HEK293 (cell line): Measurements from ENCODE around the gene RIC8A.
A peak's percentile ranks its signal among the peaks of the same experiment; 100 is the strongest.

ENCODE experiments used
- KLF10 ChIP-seq: fragments of 450-650 bp; IDR thresholded peaks from 2 replicates; pipeline ENCODE4 v1.5.1; 2018; ENCODE audit warnings: missing biosample characterization, mild to moderate bottlenecking, missing genetic modification characterization
- REPIN1 ChIP-seq: fragments of 450-650 bp; formaldehyde crosslinking; IDR thresholded peaks from 2 replicates; pipeline ENCODE4 v1.5.1; 2017; ENCODE audit warnings: missing biosample characterization, missing genetic modification characterization, low read depth
- SCRT2 ChIP-seq: fragments of 450-650 bp; formaldehyde crosslinking; IDR thresholded peaks from 2 replicates; pipeline ENCODE4 v1.5.1; 2016; ENCODE audit warnings: missing biosample characterization, missing genetic modification characterization
- ZNF140 ChIP-seq: fragments of 450-650 bp; formaldehyde crosslinking; IDR thresholded peaks from 2 replicates; pipeline ENCODE4 v1.5.1; 2016; ENCODE audit warnings: missing biosample characterization, missing genetic modification characterization
- ZNF146 ChIP-seq: fragments of 450-650 bp; formaldehyde crosslinking; IDR thresholded peaks from 2 replicates; pipeline ENCODE4 v1.5.1; 2016; ENCODE audit warnings: missing biosample characterization, missing genetic modification characterization
- ZNF629 ChIP-seq: fragments of 450-650 bp; formaldehyde crosslinking; IDR thresholded peaks from 2 replicates; pipeline ENCODE4 v1.5.1; 2017; ENCODE audit warnings: missing biosample characterization, missing genetic modification characterization
- ZNF785 ChIP-seq: fragments of 450-650 bp; formaldehyde crosslinking; IDR thresholded peaks from 2 replicates; pipeline ENCODE4 v1.5.1; 2016; ENCODE audit warnings: missing biosample characterization, missing genetic modification characterization
- TF ChIP-seq, protein P1 (sequence below): fragments of 450-650 bp; formaldehyde crosslinking; IDR thresholded peaks from 2 replicates; pipeline ENCODE4 v1.5.1; 2016; ENCODE audit warnings: missing biosample characterization, missing genetic modification characterization
- TF ChIP-seq, protein P2 (sequence below): fragments of 450-650 bp; formaldehyde crosslinking; optimal IDR thresholded peaks from 2 replicates; pipeline ENCODE3; 2016; ENCODE audit warnings: missing biosample characterization, mild to moderate bottlenecking, missing genetic modification characterization
- TF ChIP-seq, protein P3 (sequence below): fragments of 450-650 bp; formaldehyde crosslinking; conservative IDR thresholded peaks from 2 replicates; pipeline ENCODE4 v1.5.1; 2016; ENCODE audit warnings: low read depth, missing biosample characterization, missing genetic modification characterization
- TF ChIP-seq, protein P4 (sequence below): fragments of 450-650 bp; formaldehyde crosslinking; IDR thresholded peaks from 2 replicates; pipeline ENCODE4 v1.5.1; 2016; ENCODE audit warnings: missing biosample characterization, missing genetic modification characterization
- TF ChIP-seq, protein P5 (sequence below): fragments of 450-650 bp; formaldehyde crosslinking; IDR thresholded peaks from 2 replicates; pipeline ENCODE4 v1.5.1; 2016; ENCODE audit warnings: missing biosample characterization, missing genetic modification characterization

DNA sequence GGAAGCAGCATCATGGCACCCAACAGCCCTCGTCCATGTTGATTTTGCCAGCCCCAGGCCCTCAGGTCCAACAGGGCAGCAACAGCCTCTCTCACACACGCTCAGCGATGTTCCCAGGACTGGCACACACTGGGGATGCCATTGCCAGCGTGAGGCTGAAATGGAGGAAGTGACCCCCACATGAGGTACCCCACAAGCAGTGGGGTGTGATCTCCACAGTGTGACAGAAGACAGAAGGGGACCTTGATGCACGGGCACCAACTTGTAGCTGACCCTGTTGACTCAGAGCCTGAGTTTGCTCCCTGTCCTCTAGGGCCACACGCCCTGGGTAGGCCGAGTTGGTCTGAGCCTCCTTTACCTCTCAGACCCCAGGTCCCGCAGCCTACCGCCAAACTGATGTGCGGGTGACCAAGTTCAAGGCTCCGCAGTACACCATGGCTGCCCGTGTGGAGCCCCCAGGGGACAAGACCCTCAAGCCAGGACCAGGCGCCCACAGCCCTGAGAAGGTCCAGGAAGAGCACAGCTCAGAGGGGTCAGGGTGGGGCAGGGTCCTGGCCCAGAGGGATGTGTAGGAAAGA is 8.4 kb upstream of the RIC8A start:
- TF ChIP-seq ZNF785 (tag by site-specific recombination) (no peak), SCRT2 (tag by site-specific recombination) (peak; percentile 36; the same call in 1 of the 2 replicates), ZNF629 (tag by site-specific recombination) (no peak), REPIN1 (tag by site-specific recombination) (no peak), KLF10 (no peak), ZNF146 (tag by site-specific recombination) (no peak), ZNF140 (tag by site-specific recombination) (no peak)
- TF ChIP-seq, protein P1, sequence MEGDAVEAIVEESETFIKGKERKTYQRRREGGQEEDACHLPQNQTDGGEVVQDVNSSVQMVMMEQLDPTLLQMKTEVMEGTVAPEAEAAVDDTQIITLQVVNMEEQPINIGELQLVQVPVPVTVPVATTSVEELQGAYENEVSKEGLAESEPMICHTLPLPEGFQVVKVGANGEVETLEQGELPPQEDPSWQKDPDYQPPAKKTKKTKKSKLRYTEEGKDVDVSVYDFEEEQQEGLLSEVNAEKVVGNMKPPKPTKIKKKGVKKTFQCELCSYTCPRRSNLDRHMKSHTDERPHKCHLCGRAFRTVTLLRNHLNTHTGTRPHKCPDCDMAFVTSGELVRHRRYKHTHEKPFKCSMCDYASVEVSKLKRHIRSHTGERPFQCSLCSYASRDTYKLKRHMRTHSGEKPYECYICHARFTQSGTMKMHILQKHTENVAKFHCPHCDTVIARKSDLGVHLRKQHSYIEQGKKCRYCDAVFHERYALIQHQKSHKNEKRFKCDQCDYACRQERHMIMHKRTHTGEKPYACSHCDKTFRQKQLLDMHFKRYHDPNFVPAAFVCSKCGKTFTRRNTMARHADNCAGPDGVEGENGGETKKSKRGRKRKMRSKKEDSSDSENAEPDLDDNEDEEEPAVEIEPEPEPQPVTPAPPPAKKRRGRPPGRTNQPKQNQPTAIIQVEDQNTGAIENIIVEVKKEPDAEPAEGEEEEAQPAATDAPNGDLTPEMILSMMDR (tag by site-specific recombination): no peak
- TF ChIP-seq, protein P2, sequence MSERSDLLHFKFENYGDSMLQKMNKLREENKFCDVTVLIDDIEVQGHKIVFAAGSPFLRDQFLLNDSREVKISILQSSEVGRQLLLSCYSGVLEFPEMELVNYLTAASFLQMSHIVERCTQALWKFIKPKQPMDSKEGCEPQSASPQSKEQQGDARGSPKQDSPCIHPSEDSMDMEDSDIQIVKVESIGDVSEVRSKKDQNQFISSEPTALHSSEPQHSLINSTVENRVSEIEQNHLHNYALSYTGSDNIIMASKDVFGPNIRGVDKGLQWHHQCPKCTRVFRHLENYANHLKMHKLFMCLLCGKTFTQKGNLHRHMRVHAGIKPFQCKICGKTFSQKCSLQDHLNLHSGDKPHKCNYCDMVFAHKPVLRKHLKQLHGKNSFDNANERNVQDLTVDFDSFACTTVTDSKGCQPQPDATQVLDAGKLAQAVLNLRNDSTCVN (tag by site-specific recombination): no peak
- TF ChIP-seq, protein P3, sequence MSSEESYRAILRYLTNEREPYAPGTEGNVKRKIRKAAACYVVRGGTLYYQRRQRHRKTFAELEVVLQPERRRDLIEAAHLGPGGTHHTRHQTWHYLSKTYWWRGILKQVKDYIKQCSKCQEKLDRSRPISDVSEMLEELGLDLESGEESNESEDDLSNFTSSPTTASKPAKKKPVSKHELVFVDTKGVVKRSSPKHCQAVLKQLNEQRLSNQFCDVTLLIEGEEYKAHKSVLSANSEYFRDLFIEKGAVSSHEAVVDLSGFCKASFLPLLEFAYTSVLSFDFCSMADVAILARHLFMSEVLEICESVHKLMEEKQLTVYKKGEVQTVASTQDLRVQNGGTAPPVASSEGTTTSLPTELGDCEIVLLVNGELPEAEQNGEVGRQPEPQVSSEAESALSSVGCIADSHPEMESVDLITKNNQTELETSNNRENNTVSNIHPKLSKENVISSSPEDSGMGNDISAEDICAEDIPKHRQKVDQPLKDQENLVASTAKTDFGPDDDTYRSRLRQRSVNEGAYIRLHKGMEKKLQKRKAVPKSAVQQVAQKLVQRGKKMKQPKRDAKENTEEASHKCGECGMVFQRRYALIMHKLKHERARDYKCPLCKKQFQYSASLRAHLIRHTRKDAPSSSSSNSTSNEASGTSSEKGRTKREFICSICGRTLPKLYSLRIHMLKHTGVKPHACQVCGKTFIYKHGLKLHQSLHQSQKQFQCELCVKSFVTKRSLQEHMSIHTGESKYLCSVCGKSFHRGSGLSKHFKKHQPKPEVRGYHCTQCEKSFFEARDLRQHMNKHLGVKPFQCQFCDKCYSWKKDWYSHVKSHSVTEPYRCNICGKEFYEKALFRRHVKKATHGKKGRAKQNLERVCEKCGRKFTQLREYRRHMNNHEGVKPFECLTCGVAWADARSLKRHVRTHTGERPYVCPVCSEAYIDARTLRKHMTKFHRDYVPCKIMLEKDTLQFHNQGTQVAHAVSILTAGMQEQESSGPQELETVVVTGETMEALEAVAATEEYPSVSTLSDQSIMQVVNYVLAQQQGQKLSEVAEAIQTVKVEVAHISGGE: no peak
- TF ChIP-seq, protein P4, sequence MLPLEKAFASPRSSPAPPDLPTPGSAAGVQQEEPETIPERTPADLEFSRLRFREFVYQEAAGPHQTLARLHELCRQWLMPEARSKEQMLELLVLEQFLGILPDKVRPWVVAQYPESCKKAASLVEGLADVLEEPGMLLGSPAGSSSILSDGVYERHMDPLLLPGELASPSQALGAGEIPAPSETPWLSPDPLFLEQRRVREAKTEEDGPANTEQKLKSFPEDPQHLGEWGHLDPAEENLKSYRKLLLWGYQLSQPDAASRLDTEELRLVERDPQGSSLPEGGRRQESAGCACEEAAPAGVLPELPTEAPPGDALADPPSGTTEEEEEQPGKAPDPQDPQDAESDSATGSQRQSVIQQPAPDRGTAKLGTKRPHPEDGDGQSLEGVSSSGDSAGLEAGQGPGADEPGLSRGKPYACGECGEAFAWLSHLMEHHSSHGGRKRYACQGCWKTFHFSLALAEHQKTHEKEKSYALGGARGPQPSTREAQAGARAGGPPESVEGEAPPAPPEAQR (tag by site-specific recombination): no peak
- TF ChIP-seq, protein P5, sequence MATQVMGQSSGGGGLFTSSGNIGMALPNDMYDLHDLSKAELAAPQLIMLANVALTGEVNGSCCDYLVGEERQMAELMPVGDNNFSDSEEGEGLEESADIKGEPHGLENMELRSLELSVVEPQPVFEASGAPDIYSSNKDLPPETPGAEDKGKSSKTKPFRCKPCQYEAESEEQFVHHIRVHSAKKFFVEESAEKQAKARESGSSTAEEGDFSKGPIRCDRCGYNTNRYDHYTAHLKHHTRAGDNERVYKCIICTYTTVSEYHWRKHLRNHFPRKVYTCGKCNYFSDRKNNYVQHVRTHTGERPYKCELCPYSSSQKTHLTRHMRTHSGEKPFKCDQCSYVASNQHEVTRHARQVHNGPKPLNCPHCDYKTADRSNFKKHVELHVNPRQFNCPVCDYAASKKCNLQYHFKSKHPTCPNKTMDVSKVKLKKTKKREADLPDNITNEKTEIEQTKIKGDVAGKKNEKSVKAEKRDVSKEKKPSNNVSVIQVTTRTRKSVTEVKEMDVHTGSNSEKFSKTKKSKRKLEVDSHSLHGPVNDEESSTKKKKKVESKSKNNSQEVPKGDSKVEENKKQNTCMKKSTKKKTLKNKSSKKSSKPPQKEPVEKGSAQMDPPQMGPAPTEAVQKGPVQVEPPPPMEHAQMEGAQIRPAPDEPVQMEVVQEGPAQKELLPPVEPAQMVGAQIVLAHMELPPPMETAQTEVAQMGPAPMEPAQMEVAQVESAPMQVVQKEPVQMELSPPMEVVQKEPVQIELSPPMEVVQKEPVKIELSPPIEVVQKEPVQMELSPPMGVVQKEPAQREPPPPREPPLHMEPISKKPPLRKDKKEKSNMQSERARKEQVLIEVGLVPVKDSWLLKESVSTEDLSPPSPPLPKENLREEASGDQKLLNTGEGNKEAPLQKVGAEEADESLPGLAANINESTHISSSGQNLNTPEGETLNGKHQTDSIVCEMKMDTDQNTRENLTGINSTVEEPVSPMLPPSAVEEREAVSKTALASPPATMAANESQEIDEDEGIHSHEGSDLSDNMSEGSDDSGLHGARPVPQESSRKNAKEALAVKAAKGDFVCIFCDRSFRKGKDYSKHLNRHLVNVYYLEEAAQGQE: no peak
